Natural killer cell (primary cell): Measurements from ENCODE around the gene KCNAB2. TPM values are rescaled to one million over a fixed set of nuclear protein-coding genes. Genes with fewer than 3 reads are reported as not detected.

ENCODE experiments used
- ATAC-seq, 3 donors: fragments of 150-1000 bp in 2 of 3; fragments of 200-7000 bp in 1 of 3; cut with Tn5 transposase; 1 replicate in 1 of 3; 2 replicates in 2 of 3; pipeline ENCODE4 v1.10.0; 2021; ENCODE audit warnings: mild to moderate bottlenecking in 2 of 3, moderate library complexity in 2 of 3
- DNase-seq, 2 donors: peaks; one replicate each; pipeline versions ENCODE4 v3.0.0 to v3.0.0-alpha.2; 2013 to 2021; ENCODE audit warnings: mixed read lengths in 1 of 2
- H3K27ac ChIP-seq: one replicate; pipeline ENCODE4 v1.5.1; 2013; ENCODE audit warnings: mild to moderate bottlenecking, low read length
- H3K27me3 ChIP-seq: one replicate; pipeline ENCODE4 v1.6.1; 2013; ENCODE audit warnings: low read length; ENCODE audit not compliant: control insufficient read depth, insufficient read depth
- H3K36me3 ChIP-seq: one replicate; pipeline ENCODE4 v1.6.1; 2013; ENCODE audit warnings: low read length; ENCODE audit not compliant: control insufficient read depth, insufficient read depth
- H3K4me1 ChIP-seq: one replicate; pipeline ENCODE4 v1.6.1; 2013; ENCODE audit warnings: low read length; ENCODE audit not compliant: control insufficient read depth, insufficient read depth
- H3K4me3 ChIP-seq: one replicate; pipeline ENCODE4 v1.5.1; 2013; ENCODE audit warnings: low read length
- H3K9me3 ChIP-seq: one replicate; pipeline ENCODE4 v1.6.1; 2013; ENCODE audit warnings: low read length; ENCODE audit not compliant: control insufficient read depth, insufficient read depth
- H3K27ac Mint-ChIP-seq, 2 donors: one replicate each; pipeline ENCODE4 v1.8.0; 2022; ENCODE audit warnings: mild to moderate bottlenecking in 2 of 2, mixed read lengths in 2 of 2, moderate library complexity in 1 of 2
- H3K27me3 Mint-ChIP-seq, 2 donors: one replicate each; pipeline ENCODE4 v1.8.0; 2022; ENCODE audit warnings: low read depth in 2 of 2, mixed read lengths in 2 of 2
- H3K36me3 Mint-ChIP-seq: one replicate; pipeline ENCODE4 v1.8.0; 2022; ENCODE audit warnings: mixed read lengths
- H3K4me1 Mint-ChIP-seq, 2 donors: one replicate each; pipeline ENCODE4 v1.8.0; 2022; ENCODE audit warnings: mixed read lengths in 2 of 2
- H3K4me3 Mint-ChIP-seq: one replicate; pipeline ENCODE4 v1.8.0; 2022; ENCODE audit warnings: mild to moderate bottlenecking, moderate library complexity, mixed read lengths
- H3K9me3 Mint-ChIP-seq, 2 donors: one replicate each; pipeline ENCODE4 v1.8.0; 2022; ENCODE audit warnings: mixed read lengths in 2 of 2
- CTCF ChIP-seq: fragments of 200-600 bp; IDR thresholded peaks from one replicate; pipeline ENCODE4 v1.8.0; 2022; ENCODE audit warnings: antibody characterized with exemption
- WGBS: methylation state at CpG from one replicate; pipeline ENCODE4 v1.1.7; 2013; ENCODE audit warnings: missing lambda C conversion rate; ENCODE audit not compliant: insufficient coverage; 5-methylcytosine and 5-hydroxymethylcytosine counted together
- intact Hi-C: fragments of 100-400 bp; cut with micrococcal nuclease; formaldehyde crosslinking; loops from one replicate; pipeline ENCODE4 v1.14.2; 2022
- total RNA-seq, 4 donors: library from RNA; stranded (reverse); fragments of 120-200 nt in 1 of 4; gene quantifications; one replicate each; pipeline versions ENCODE4 v1.2.3 to v1.2.4, GENCODE V29; 2013 to 2022

KCNAB2 gene
- total RNA-seq, 3 donors from 2014 or later (not counting 1 experiment from before 2014, with no cell fraction given) = 387 to 749 (median 430) TPM

GRCh38 chr1:6052543-6053205 lies 7.0 kb downstream of the KCNAB2 start:
- intact Hi-C loops = no loop called here
- TF ChIP-seq CTCF = no peak
- Mint-ChIP-seq H3K9me3 (no peaks in the 10 kb centered on the region), H3K4me1 (peaks cover 34 to 56% of the 10 kb centered on the region in 2 donors), H3K4me3 (no peak overlapping the region), H3K27ac (peak overlapping the region; percentile 24 to 38), H3K27me3 (no peaks in the 10 kb centered on the region), H3K36me3 (no peaks in the 10 kb centered on the region)
- Histone ChIP-seq H3K9me3 (no peaks in the 10 kb centered on the region), H3K36me3 (peaks cover 30% of the 10 kb centered on the region), H3K4me1 (peaks cover 17% of the 10 kb centered on the region), H3K27me3 (no peaks in the 10 kb centered on the region), H3K27ac (no peak overlapping the region), H3K4me3 (no peak overlapping the region)
- ATAC-seq = peak in 2 of 3 donors; percentile 57 to 61
- 73% methylated on average over 16 of the region's 16 CpGs for WGBS
- peak; percentile 39 to 74 for DNase-seq

- no peaks in the 10 kb centered on the region for H3K27me3 ChIP-seq
- intact Hi-C loops = no loop called here
- Mint-ChIP-seq H3K4me3 (no peak overlapping the region), H3K36me3 (no peaks in the 10 kb centered on the region), H3K9me3 (no peaks in the 10 kb centered on the region), H3K27ac (peak overlapping the region; percentile 24 to 38), H3K27me3 (no peaks in the 10 kb centered on the region), H3K4me1 (peaks cover 37 to 55% of the 10 kb centered on the region in 2 donors)
- H3K4me3 ChIP-seq = no peak overlapping the region
- H3K9me3 ChIP-seq = no peaks in the 10 kb centered on the region
- 96% methylated on average over 8 of the region's 8 CpGs for WGBS
- no peak for TF ChIP-seq CTCF
- no peak for DNase-seq
- no peak overlapping the region for H3K27ac ChIP-seq
- peaks cover 29% of the 10 kb centered on the region for H3K36me3 ChIP-seq
- ATAC-seq = no peak
- H3K4me1 ChIP-seq = peaks cover 18% of the 10 kb centered on the region
Observed at GRCh38 chr1:6053206-6053546, 7.5 kb downstream of the KCNAB2 start.

DNA sequence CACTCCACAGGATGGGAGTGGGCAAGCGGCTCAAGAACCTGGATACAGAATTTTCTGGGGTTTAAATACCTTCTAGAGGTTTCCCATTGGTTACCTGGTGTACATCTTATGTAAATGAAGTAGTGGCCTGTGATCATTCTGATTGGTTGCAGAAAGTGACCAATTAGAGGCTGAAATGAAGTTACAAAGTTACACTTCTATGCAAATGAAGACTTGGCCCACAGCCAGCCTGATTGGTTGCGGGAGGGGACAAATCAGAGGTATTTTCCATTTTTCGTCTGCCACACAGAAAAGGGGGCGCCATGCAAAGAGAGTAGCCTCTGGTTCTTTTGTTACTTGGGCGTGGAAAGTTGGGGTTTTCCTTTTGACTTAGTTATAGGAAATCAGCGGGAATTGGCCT lies 8.9 kb downstream of the KCNAB2 start:
- H3K27me3 Mint-ChIP-seq = no peaks in the 10 kb centered on the region
- Histone ChIP-seq H3K36me3 (peaks cover 22% of the 10 kb centered on the region), H3K4me1 (peaks cover 23% of the 10 kb centered on the region), H3K27me3 (no peaks in the 10 kb centered on the region), H3K27ac (no peak overlapping the region), H3K4me3 (no peak overlapping the region), H3K9me3 (no peaks in the 10 kb centered on the region)
- DNase-seq (no peak), ATAC-seq (no peak)
- no peak overlapping the region for H3K27ac Mint-ChIP-seq
- peaks cover 44 to 50% of the 10 kb centered on the region in 2 donors for H3K4me1 Mint-ChIP-seq
- no peaks in the 10 kb centered on the region for H3K9me3 Mint-ChIP-seq
- no peak overlapping the region for H3K4me3 Mint-ChIP-seq
- no peaks in the 10 kb centered on the region for H3K36me3 Mint-ChIP-seq
- WGBS = 95% methylated on average over 6 of the region's 6 CpGs
- intact Hi-C loops = no loop called here
- TF ChIP-seq CTCF = no peak

- WGBS = 84% methylated on average over 8 of the region's 8 CpGs
- no peak for DNase-seq
- Histone ChIP-seq H3K4me3 (no peak overlapping the region), H3K4me1 (peaks cover 23% of the 10 kb centered on the region), H3K27me3 (no peaks in the 10 kb centered on the region), H3K36me3 (peaks cover 27% of the 10 kb centered on the region), H3K9me3 (no peaks in the 10 kb centered on the region), H3K27ac (no peak overlapping the region)
- H3K27ac Mint-ChIP-seq = peak overlapping the region; percentile 1 to 47
- TF ChIP-seq CTCF = no peak
- no peaks in the 10 kb centered on the region for H3K27me3 Mint-ChIP-seq
- ATAC-seq = no peak
- H3K9me3 Mint-ChIP-seq = no peaks in the 10 kb centered on the region
- peaks cover 46 to 52% of the 10 kb centered on the region in 2 donors for H3K4me1 Mint-ChIP-seq
- no peak overlapping the region for H3K4me3 Mint-ChIP-seq
- H3K36me3 Mint-ChIP-seq = no peaks in the 10 kb centered on the region
- intact Hi-C loops = no loop called here
Observed at GRCh38 chr1:6056572-6056948, 10.9 kb downstream of the KCNAB2 start.
